HG02759 (cell line): Measurements from ENCODE around the gene HINT1.
A peak's percentile ranks its signal among the peaks of the same experiment; 100 is the strongest.
"Not testable (repeated sequence)": the region's sequence is repeated elsewhere in the genome, so short reads cannot be mapped to it uniquely, and the experiment has no call there.

Experiments used
- ATAC-seq: cut with Tn5 transposase; IDR thresholded peaks from one replicate; pipeline ENCODE4 v1.9.1; 2021; ENCODE audit warnings: mild to moderate bottlenecking, moderate library complexity; ENCODE audit not compliant: unreplicated experiment

Gene HINT1

GRCh38 chr5:131171276-131171810 lies 6.3 kb upstream of the HINT1 start:
- no peak for ATAC-seq

- ATAC-seq, result peak; percentile 97
Measured at GRCh38 chr5:131170540-131171275, 5.7 kb upstream of the HINT1 start, which contains the start of gene LYRM7. Gene LYRM7 (plus strand): TSS chr5:131170944. CDS start chr5:131171021, 77 bp downstream.

- ATAC-seq, result no peak
Measured at GRCh38 chr5:131169810-131170539, 4.9 kb upstream of the HINT1 start.

GRCh38 chr5:131167615-131168014 lies 2.6 kb upstream of the HINT1 start:
- ATAC-seq, result no peak

- ATAC-seq, result peak; percentile 71
Measured at GRCh38 chr5:131164191-131165118, 601 bp downstream of the HINT1 start.

GRCh38 chr5:131163276-131164119 lies 1.6 kb downstream of the HINT1 start:
- no peak for ATAC-seq

GRCh38 chr5:131160134-131160533 lies 4.9 kb downstream of the HINT1 start:
- ATAC-seq, result no peak

GRCh38 chr5:131156957-131157356 lies 8.1 kb downstream of the HINT1 start:
- ATAC-seq, result no peak

- no peak for ATAC-seq
Measured at GRCh38 chr5:131156385-131156784, 8.7 kb downstream of the HINT1 start.

GRCh38 chr5:131151216-131151615 lies 13.8 kb downstream of the HINT1 start:
- no peak for ATAC-seq

GRCh38 chr5:131150408-131150807 lies 14.6 kb downstream of the HINT1 start:
- ATAC-seq, result no peak

- no peak for ATAC-seq
Measured at GRCh38 chr5:131148835-131149234, 16.2 kb downstream of the HINT1 start.

- no peak for ATAC-seq
Measured at GRCh38 chr5:131147258-131147657, 17.8 kb downstream of the HINT1 start.

GRCh38 chr5:131142970-131143617 lies 22.0 kb downstream of the HINT1 start:
- ATAC-seq, result no peak

GRCh38 chr5:131139321-131139720 lies 25.7 kb downstream of the HINT1 start:
- no peak for ATAC-seq

GRCh38 chr5:131138406-131138805 lies 26.6 kb downstream of the HINT1 start:
- not testable (repeated sequence) for ATAC-seq

GRCh38 chr5:131133091-131133490 lies 32.0 kb downstream of the HINT1 start:
- not testable (repeated sequence) for ATAC-seq

GRCh38 chr5:131129306-131129705 lies 35.8 kb downstream of the HINT1 start:
- no peak for ATAC-seq

GRCh38 chr5:131127244-131127643 lies 37.8 kb downstream of the HINT1 start:
- ATAC-seq, result not testable (repeated sequence)
